HG02885 (cell line): Measurements from ENCODE around the gene ANKS1A.
A peak's percentile ranks its signal among the peaks of the same experiment; 100 is the strongest.
"Not testable (repeated sequence)": the region's sequence is repeated elsewhere in the genome, so short reads cannot be mapped to it uniquely, and the experiment has no call there.

ENCODE experiments used
- ATAC-seq: cut with Tn5 transposase; IDR thresholded peaks from one replicate; pipeline ENCODE4 v1.9.1; 2021; ENCODE audit warnings: mild to moderate bottlenecking; ENCODE audit not compliant: unreplicated experiment, poor library complexity

ANKS1A gene

DNA sequence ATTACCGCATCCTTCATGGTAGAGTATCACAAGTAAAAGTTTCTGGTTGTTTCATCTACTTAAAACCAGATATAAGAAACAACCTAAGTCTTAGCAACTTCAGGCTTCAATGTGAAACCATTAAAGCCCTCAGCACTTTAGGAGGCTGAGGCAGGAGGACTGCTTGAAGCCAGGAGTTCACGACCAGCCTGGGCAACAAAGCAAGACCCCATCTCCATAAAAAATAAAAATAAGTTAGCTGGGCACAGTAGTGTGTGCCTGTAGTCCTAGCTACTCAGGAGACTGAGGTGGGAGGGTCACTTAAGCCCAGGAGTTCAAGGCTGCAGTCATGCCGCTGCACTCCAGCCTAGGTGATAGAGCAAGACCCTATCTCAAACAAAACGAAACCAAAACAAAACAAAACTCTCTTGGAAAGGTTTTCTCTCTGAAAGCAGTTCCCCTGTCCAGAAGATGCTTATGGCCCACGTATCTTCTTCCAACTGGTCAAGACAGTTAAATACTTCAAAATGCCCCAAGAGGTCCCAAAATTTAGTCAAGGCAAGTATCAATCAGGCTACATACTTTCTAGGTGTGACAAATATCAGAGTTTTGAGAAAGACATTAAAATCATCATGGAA is 11.1 kb upstream of the ANKS1A start:
- no peak for ATAC-seq

DNA sequence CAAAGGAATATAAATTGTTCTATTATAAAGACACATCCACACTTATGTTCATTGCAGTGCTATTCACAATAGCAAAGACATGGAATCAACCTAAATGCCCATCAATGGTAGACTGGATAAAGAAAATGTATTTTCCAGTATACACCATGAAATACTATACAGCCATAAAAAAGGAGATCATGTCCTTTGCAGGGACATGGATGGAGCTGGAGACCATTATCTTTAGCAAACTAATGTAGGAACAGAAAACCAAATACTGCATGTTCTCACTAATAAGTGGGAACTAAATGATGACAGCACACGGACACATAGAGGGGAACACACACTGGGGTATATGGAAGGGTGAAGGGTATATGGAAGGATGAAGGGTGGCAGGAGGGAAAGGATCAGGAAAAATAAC is 5.0 kb upstream of the ANKS1A start:
- ATAC-seq, result not testable (repeated sequence)

DNA sequence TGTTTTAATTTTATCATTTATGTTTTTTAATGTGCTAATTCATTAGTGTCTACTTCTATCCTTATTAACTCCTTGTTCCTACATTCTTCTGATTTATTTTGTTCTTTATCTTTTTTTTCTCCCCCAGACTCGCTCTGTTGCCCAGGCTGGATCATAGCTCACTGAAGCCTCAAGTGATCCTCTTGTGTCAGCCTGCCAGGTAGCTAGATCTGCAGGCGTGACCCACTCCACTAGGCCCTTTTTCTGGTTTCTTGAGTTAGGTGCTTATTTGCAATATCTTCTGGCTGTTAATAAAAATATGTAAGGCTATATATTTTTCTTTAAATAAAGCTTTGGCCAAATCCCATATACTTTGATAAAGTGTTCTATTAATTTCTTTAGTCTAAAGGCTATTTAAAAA is 4.1 kb upstream of the ANKS1A start:
- ATAC-seq, result no peak

- not testable (repeated sequence) for ATAC-seq
Measured at GRCh38 chr6:34885837-34886236, 3.2 kb upstream of the ANKS1A start.

DNA sequence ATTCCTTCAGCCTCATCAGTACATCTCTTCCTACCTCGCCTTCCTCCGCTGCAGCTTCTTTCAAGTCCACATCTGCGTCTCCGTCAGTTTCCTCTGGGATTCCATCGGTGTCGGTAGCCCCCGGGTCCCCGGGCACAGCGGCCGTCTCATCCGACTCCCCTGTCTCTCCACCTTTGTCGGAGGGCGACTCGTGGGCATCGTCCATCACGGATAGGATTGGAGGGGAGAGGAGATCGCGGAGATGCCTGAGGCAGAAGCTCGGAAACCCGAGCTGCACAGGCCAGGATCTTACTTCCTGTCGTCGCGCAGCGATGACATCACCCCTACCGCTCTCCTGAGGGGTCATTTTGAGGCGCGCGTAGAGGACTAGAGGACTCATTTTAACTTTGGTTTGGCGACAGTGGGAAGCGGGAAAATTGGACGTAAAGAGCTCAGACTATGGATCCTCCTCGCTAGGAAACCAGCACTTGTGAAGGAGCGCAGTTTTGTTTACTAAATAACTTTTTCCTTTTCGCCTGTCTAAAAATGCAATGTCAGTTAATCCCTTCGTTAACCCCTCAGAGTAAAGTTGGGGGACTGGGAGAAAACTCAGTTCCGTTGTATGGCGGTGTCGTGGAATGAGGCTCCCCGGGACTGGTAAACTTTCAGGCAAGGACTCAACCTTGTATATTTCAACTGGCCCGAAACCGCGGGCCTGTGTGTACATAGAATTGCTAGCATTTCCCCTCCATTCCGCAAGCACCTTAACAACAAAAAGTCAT is 1.1 kb upstream of the ANKS1A start, which contains the start of gene TAF11:
Gene TAF11, minus strand, starts transcription at position 290 of the 761 bp plus-strand sequence. Its CDS starts 85 bp downstream, at position 205.
- peak; percentile 78 for ATAC-seq

DNA sequence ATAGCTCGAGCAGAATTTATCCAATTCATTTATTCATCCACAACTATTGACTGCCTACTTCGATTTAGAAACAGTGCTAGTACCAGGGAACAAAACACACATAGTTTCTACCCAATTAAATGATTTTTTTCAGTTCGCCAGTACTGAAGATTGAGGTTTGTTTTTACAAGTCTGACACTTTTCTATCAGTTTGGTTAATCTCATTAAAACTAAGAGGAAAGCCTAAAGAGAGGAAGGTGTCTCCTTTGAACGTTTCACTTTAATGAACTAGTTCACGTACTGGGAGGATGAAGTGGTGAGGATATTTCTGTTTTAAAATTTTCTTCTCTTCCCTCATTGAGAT is 570 bp upstream of the ANKS1A start:
- no peak for ATAC-seq

DNA sequence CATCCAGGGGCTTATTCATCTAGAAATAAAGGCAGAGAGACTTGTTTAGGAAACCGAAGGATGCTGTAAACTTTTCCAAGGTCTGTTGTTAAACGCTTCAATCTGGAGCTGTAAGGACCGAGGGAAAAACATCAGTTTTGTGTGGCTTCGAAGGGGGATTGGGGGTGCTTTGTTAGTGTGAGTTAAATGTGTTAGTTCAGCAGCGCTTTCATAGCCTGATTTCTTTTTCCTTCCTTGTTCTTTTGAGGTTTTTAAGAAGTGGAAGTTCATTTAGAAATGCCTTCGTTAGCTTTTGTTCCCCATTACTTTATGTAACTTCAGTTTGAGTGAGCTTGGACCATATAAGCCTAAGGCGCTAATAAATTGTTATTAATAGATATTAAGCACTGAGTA is 1.5 kb downstream of the ANKS1A start:
- no peak for ATAC-seq

DNA sequence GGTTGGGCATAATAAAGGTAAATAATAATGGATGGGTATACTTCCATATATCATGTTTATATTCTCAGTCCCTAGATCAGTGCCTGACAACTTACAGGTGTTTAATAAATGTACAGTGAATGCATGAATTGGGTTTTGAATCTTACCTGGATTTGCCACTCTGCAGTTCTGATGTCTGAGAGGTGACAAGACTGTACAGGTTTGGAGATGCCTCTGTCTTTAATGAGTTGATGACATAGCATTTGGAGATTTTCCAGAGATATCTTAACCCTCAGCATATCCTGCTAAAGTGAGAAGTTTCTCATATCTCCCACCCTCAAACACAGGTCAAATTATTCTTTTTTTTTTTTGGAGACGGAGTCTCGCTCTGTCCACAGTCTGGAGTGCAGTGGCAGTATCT is 2.2 kb downstream of the ANKS1A start:
- no peak for ATAC-seq

- ATAC-seq, result no peak
Measured at GRCh38 chr6:34894693-34895092, 5.6 kb downstream of the ANKS1A start.

GRCh38 chr6:34897130-34897529 is 8.1 kb downstream of the ANKS1A start:
- ATAC-seq, result no peak

DNA sequence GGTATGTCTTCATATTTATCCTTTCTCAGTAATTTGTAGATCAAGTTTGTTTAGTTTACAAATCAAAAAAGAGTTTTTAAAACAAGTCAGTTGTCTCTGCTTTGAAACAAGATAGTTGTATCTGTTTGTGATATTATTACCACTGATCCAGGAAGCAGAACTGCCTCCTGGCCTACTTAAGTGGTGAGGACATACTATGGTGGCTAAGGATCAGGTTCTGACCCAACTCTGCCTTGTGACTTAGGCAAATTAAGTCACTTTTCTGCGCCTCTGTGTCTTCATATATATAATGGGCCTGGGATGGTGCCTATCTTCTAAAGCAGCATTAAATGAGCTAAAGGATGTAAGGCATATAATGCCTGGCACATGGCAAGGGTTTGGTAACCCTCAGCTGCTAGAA is 8.7 kb downstream of the ANKS1A start:
- ATAC-seq, result no peak

GRCh38 chr6:34899748-34900147 is 10.7 kb downstream of the ANKS1A start:
- not testable (repeated sequence) for ATAC-seq

- ATAC-seq, result no peak
Measured at GRCh38 chr6:34900321-34901031, 11.4 kb downstream of the ANKS1A start.

GRCh38 chr6:34901930-34902329 is 12.9 kb downstream of the ANKS1A start:
- ATAC-seq, result no peak

DNA sequence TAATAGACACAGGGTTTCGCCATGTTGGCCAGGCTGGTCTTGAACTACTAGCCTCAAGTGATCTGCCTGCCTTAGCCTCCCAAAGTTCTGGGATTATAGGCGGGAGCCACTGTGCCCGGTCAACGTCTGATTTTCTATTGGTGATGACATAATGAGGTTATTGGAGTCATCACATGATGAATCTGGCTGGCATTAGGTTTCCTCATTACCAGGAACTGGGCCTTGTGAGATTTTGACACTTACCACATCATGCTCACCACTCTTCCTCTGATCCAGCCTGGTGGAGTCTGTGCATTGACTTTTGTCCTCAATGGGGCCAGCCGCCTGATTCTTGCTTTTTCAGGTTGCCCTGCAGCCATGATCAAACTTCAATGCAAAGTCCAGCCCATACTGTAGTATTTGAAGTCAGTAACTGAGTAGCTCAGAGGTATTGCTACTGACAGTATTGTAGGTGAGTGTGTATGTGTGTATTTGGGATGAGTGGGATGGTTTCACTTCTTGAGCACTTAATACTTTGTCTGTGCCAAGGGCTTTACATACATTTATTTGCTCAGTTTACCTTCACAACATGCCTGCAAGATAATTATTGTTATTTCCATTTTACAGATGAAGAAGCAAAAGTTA is 16.0 kb downstream of the ANKS1A start:
- ATAC-seq, result no peak

GRCh38 chr6:34906826-34907225 is 17.8 kb downstream of the ANKS1A start:
- ATAC-seq, result no peak

- no peak for ATAC-seq
Measured at GRCh38 chr6:34908194-34908593, 19.1 kb downstream of the ANKS1A start.

GRCh38 chr6:34909320-34909883 is 20.3 kb downstream of the ANKS1A start:
- ATAC-seq, result no peak

GRCh38 chr6:34911822-34912221 is 22.8 kb downstream of the ANKS1A start:
- ATAC-seq, result no peak

GRCh38 chr6:34912715-34913464 is 23.8 kb downstream of the ANKS1A start:
- peak; percentile 34 for ATAC-seq
